Tibial artery (tissue), 4 donors: ENCODE measurements around the gene CHD1.

ENCODE experiments used
- DNase-seq, 2 donors: peaks; one replicate each; pipeline ENCODE4 v3.0.0-alpha.2; 2019
- H3K27ac ChIP-seq, 2 donors: fragments of 200-600 bp; sonication (generic) in 1 of 2; 1 replicate in 1 of 2; 2 replicates in 1 of 2; pipeline ENCODE4 v1.5.1; 2018 to 2019; ENCODE audit warnings: mild to moderate bottlenecking in 1 of 2
- H3K27me3 ChIP-seq, 2 donors: fragments of 200-600 bp; sonication (generic) in 1 of 2; one replicate each; pipeline versions ENCODE4 v1.5.1 to v1.6.0; 2016 to 2019
- H3K36me3 ChIP-seq, 3 donors: fragments of 200-600 bp; sonication (generic) in 2 of 3; one replicate each; pipeline ENCODE4 v1.5.1; 2016 to 2019; ENCODE audit warnings: mild to moderate bottlenecking in 2 of 3
- H3K4me1 ChIP-seq, 4 donors: fragments of 200-600 bp; sonication (generic) in 2 of 4; 1 replicate in 3 of 4; 2 replicates in 1 of 4; pipeline ENCODE4 v1.5.1; 2016 to 2019
- H3K4me3 ChIP-seq, 2 donors: fragments of 200-600 bp; sonication (generic) in 1 of 2; 1 replicate in 1 of 2; 2 replicates in 1 of 2; pipeline ENCODE4 v1.5.1; 2018 to 2019; ENCODE audit warnings: mild to moderate bottlenecking in 2 of 2
- H3K9me3 ChIP-seq, 3 donors: fragments of 200-600 bp; sonication (generic) in 1 of 3; one replicate each; pipeline ENCODE4 v1.5.1; 2016 to 2019
- CTCF ChIP-seq, 2 experiments: fragments of 200-600 bp in 1 of 2; fragments of 450-650 bp in 1 of 2; IDR thresholded peaks; one replicate each; pipeline ENCODE4 v1.5.1; 2017 to 2019; ENCODE audit warnings: antibody characterized with exemption in 2 of 2, mild to moderate bottlenecking in 1 of 2, moderate library complexity in 1 of 2
- intact Hi-C: fragments of 100-400 bp; cut with DNase I; formaldehyde crosslinking; loops from one replicate; pipeline ENCODE4 v1.15.0; 2023; ENCODE audit warnings: low total_unique reads

CHD1 gene

DNA sequence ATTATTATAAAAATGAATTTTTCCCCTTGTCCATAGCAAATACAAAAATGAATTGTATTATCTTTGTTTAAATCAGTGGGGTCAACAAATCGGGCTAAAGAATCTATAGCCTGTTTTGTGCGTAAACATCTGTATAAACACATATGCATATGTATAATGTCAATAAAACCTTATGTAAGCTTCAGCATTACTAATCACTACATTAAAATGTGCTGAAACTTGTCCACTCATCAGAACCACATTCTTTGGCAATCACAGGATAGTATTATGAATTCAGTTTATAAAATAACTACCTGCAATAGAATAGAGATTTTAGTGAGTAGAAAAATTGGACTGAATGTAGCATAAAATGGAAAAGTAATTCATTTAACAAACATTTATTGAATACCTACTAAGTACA lies 124.7 kb downstream of the CHD1 start:
- H3K36me3 ChIP-seq, result no peaks in the 10 kb centered on the region
- DNase-seq, result no peak
- no peaks in the 10 kb centered on the region for H3K27me3 ChIP-seq
- no peak for TF ChIP-seq CTCF (IDR thresholded peaks at IDR 0.05)
- H3K4me1 ChIP-seq, result no peaks in the 10 kb centered on the region
- H3K4me3 ChIP-seq, result no peak overlapping the region
- peaks cover 0 to 32% (median 10%) of the 10 kb centered on the region in 3 donors for H3K9me3 ChIP-seq
- no peak overlapping the region for H3K27ac ChIP-seq
- intact Hi-C loops, result no loop called here
